GM21360 (cell line): ENCODE data around the gene LIX1L.

Source experiments
- ATAC-seq: cut with Tn5 transposase; IDR thresholded peaks from one replicate; pipeline ENCODE4 v1.9.1; 2021; ENCODE audit warnings: mild to moderate bottlenecking, moderate library complexity; ENCODE audit not compliant: unreplicated experiment

Gene LIX1L

GRCh38 chr1:145897969-145898368, 59.8 kb downstream of the LIX1L start:
- no peak for ATAC-seq

- no peak for ATAC-seq
Measured at GRCh38 chr1:145895471-145895870, 62.3 kb downstream of the LIX1L start.

- no peak for ATAC-seq
Measured at GRCh38 chr1:145893306-145894055, 64.3 kb downstream of the LIX1L start.

- ATAC-seq: no peak
Measured at GRCh38 chr1:145892486-145893087, 65.2 kb downstream of the LIX1L start.

- no peak for ATAC-seq
Measured at GRCh38 chr1:145891587-145892485, 66.0 kb downstream of the LIX1L start.

GRCh38 chr1:145891143-145891542, 66.7 kb downstream of the LIX1L start:
- no peak for ATAC-seq

- no peak for ATAC-seq
Measured at GRCh38 chr1:145889722-145890121, 68.1 kb downstream of the LIX1L start.

GRCh38 chr1:145887631-145888030, 70.2 kb downstream of the LIX1L start:
- no peak for ATAC-seq

- no peak for ATAC-seq
Measured at GRCh38 chr1:145886816-145887215, 71.0 kb downstream of the LIX1L start.

- no peak for ATAC-seq
Measured at GRCh38 chr1:145886390-145886789, 71.4 kb downstream of the LIX1L start.

GRCh38 chr1:145885738-145886287, 72.0 kb downstream of the LIX1L start, which contains the start of gene ANKRD35:
ANKRD35 (minus strand) TSS chr1:145885866; CDS start chr1:145885758, 108 bp downstream.
- ATAC-seq: peak; percentile 93

GRCh38 chr1:145884675-145885074, 73.1 kb downstream of the LIX1L start:
- ATAC-seq: no peak
